GM06990 (cell line): ENCODE results near the gene FAM98C.

Source experiments
- DNase-seq: peaks from one replicate; pipeline ENCODE4 v3.0.0-alpha.2; 2011; ENCODE audit not compliant: insufficient read length; ENCODE audit errors: extremely low read depth
- H3K27me3 ChIP-seq: replicated peaks from 2 replicates; pipeline ENCODE4 v1.6.0; 2011; ENCODE audit warnings: low read length; ENCODE audit not compliant: control insufficient read depth, insufficient read depth
- H3K36me3 ChIP-seq: 2 replicates; pipeline ENCODE4 v1.5.1; 2011; ENCODE audit warnings: low read length; ENCODE audit not compliant: control insufficient read depth, insufficient read depth
- H3K4me3 ChIP-seq: replicated peaks from 2 replicates; pipeline ENCODE4 v1.5.1; 2011; ENCODE audit warnings: low read depth, mild to moderate bottlenecking, control low read depth, low read length
- TF ChIP-seq, protein P1 (sequence below): IDR thresholded peaks from 2 replicates; pipeline ENCODE4 v1.5.1; 2011; ENCODE audit warnings: low read length, control low read depth, mild to moderate bottlenecking, inconsistent platforms; ENCODE audit not compliant: insufficient read depth, poor library complexity, severe bottlenecking

FAM98C gene

DNA sequence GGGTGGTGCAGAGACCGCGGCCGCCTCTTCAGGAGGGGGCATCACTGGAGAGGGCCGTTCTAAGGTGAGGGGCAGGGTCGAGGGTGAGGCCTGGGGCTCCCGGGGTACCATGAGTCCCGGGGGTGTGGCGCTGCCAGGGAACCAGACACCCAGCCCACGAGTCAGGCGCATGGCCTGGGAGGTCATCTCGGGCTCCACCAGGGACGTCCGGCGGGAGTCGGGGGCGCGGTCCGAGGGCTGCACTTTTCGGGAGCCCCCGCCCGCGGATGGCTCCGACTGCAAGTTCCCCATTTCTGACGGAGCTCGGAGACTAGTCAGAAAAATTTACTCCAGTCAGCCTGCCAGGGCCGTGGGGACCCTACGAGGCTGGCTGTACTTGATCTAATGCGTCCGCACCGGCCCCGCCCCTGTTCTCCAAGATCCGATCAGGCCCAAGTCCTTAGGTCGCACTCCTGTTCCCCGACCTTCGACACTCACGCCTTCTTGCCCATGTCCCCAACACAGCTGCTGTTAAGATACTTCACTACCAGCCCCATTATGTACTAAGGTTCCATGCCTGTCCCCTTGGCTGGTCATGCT, 15.8 kb upstream of the FAM98C start:
- Histone ChIP-seq H3K4me3 (peak overlapping the region; percentile 34), H3K36me3 (peaks cover 21% of the 10 kb centered on the region), H3K27me3 (peaks cover 1% of the 10 kb centered on the region)
- no peak for DNase-seq
- TF ChIP-seq, protein P1, sequence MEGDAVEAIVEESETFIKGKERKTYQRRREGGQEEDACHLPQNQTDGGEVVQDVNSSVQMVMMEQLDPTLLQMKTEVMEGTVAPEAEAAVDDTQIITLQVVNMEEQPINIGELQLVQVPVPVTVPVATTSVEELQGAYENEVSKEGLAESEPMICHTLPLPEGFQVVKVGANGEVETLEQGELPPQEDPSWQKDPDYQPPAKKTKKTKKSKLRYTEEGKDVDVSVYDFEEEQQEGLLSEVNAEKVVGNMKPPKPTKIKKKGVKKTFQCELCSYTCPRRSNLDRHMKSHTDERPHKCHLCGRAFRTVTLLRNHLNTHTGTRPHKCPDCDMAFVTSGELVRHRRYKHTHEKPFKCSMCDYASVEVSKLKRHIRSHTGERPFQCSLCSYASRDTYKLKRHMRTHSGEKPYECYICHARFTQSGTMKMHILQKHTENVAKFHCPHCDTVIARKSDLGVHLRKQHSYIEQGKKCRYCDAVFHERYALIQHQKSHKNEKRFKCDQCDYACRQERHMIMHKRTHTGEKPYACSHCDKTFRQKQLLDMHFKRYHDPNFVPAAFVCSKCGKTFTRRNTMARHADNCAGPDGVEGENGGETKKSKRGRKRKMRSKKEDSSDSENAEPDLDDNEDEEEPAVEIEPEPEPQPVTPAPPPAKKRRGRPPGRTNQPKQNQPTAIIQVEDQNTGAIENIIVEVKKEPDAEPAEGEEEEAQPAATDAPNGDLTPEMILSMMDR: no peak

DNA sequence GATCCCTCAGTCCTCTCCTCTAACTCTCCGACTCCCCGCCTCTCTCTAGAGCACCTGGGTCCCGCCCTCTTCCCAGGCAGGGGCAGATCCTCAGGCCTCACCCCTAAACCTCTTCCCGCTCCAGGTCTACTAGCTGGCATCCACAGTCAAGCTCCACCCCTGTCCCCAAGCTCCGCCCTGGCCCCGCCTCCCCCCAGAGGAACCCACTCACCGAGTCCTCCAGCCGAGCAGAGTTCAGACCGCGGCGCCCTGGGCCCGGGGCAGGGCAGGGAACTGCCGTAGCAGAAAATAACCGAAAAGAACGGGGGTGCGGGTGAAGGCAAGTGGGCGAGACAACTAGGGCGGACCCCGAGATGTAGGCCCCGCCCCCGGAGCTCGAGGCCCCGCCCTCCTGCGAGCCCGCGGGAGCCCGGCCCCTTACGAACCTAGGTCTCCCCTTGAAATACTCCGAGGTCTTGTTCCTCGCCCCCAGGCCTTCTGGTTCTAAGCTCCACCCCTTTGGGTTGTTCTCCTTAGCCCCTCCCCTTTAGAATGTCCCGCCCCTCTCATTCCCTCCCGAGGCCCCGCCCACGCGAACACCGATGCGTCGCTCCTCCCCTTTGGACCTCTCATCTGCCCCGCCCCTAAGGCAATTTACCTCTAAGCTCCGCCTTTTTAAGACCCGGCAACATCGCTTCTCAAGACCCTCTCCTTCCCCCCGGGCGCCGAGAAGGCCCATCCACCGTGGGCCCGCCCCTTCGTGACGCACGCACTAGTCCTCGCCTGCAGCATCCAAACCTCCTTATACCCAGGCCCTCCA, 15.1 kb upstream of the FAM98C start, which contains the start of gene GGN:
TSS of gene GGN (minus strand) at position 485 of the 799 bp plus-strand sequence. CDS start 773 bp downstream, outside the sequence.
- Histone ChIP-seq H3K27me3 (peaks cover 1% of the 10 kb centered on the region), H3K36me3 (peaks cover 19% of the 10 kb centered on the region), H3K4me3 (peak within 1 kb of the TSS; percentile 34)
- peak; percentile 81 for DNase-seq
- TF ChIP-seq, protein P1: no peak

DNA sequence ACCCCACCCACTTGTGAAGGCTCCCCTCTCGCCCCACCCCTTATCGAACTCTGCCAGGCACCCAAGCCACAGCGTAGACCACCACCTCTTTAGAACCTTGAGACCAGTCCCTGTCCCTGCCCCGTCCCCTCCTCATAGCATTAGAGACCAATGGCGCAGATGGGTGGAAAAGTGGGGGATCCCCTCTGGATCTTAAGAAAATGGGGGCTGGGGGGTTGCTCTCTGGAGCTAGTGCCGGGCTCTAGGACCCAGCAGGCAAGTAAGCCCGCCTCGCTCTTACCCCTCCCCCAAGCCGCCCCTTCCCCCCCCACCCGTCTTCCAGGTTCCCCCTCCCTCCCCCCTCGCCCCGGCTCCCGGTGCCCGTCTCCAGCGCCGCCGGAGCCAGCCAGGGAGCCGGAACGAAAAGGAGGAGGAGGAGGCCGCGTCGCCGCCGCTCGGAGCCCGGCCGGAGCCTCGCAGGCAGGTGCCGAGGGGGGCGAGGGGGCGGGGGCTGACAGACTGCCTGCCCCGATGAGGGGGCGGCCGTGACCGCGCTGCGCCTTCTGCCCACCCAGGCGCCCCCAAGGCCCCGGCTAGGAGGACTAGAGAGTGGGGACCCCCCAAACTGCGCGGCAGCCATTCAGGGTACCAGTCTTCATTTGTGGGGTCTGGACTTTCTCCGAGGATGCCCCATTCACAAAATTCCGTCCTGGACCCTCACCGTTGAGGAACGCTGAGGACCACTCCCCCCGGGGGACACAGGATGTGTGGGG, 14.4 kb upstream of the FAM98C start, which contains the start of gene SPRED3:
TSS of gene SPRED3 (plus strand) at position 349 of the 752 bp plus-strand sequence. CDS start 1,606 bp downstream, outside the sequence.
- Histone ChIP-seq H3K36me3 (peaks cover 14% of the 10 kb centered on the region), H3K4me3 (peak within 1 kb of the TSS; percentile 34), H3K27me3 (peaks cover 1% of the 10 kb centered on the region)
- DNase-seq: no peak
- TF ChIP-seq, protein P1: no peak

DNA sequence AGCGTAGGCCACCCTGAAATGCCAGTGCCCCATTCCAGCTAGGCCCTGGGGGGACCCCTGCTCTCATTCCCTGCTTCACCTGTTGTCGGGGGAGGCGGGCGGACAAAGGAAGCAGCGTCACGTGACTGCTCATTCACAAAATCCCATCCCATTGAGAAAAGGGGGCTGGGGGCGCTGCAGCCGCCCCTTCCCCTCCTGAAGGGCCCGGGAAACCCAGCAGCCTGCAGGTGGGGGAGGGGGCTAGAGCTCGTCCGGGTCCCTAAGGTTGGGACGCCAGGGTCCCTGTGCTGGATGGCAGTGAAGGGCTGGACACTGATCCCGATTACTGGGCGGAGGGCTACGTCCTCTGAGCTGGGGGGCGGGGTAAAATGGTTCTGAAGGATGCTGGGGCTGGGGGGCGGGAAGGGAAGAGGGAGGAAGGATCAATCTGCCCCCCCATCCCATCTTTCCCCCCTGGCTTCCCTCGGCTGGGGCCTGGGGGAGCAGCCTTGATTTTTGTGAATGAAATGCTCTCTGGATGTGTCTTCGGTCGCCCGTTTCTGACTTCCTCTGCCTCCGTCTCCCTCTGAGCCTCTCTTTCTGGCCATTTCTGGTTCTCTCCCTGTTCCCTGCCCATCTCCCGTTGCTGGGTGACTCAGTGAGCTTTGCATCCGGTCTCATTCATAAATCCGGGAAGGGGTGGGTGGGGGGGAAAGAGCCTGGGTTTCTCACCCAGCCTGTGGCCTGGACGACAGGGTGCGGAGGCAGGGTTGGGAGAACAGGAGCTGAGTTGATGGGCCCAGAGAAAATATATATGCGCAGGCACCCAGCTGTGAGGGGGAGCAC, 13.6 kb upstream of the FAM98C start:
- Histone ChIP-seq H3K27me3 (peaks cover 1% of the 10 kb centered on the region), H3K36me3 (peaks cover 7% of the 10 kb centered on the region), H3K4me3 (no peak overlapping the region)
- TF ChIP-seq, protein P1: no peak
- DNase-seq: no peak
